HUDEP-2 (cell line): ENCODE results near the gene ARID3A.
A peak's percentile ranks its signal among the peaks of the same experiment; 100 is the strongest.

Source experiments
- DNase-seq, 76 experiments: peaks; one replicate each; lab custom pipeline; 2025; ENCODE audit not compliant: unreplicated experiment in 76 of 76; lab: John Stamatoyannopoulos, UW

The ARID3A gene

GRCh38 chr19:980133-980998, 54.5 kb downstream of the ARID3A start:
- DNase-seq = peak in 1 of 76 experiments; percentile 14

DNA sequence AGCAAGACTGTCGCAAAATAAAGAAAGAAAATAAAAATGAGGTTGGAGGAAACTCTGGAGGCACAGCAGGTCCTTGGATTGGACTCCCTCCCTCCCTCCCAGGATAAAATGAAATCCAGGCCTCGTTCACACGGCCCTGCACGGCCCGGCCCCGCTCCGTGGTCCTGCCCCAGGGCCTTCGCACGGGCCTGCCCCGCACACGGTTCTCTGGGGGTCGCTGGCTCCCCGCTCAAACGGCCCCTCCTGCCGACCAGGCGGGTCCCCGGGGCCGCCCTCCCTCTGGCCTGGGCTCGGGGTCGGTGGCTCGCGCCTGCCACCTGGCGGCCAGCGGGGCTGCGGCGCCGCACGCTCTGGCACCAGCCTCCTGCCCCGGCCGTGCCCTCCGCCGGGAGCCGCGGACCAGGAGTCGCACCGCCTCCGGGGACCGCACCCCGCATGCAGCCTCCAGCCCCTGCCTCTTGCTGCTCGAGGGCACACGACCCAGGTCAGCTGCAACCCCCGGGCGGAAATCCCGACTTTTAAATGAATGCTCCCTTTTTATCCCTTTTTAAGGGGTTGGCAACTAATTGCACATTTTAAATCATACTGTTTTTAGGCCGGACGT, 56.8 kb downstream of the ARID3A start:
- DNase-seq = peak in 57 of 76 experiments; percentile 11 to 86 (median 65)

DNA sequence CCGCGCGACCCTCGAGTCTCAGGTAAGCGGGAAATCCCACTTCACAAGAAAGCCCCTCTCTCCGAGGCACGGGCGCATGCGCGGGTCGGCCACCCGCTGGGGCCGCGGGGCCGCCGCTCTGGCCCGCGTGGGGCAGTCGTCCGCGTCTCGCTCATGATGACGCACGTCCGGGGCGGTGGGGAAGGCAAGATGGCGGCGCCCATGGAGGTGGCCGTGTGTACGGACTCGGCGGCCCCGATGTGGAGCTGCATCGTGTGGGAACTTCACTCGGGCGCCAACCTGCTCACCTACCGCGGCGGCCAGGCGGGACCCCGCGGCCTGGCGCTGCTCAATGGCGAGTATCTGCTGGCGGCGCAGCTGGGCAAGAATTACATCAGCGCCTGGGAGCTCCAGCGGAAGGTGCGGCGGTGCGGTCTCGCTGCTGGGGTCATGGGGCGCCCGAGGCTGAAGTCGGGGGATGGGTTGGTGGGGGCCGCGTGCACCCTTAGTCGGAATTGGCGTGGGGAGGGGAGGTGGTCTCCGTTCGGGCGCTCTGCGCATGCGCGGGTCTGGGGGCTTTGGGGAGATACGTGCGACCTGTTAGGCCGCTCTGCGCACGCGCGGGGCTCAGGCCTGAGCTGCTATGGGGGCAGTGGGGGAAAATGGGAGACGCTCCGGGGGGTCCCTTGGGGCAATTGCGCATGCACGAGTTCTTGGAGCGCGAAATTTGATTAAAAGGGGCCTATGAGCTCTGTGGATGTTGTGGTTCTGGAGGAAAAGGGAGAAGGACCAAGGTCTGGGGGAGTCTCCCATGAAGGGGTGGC, 58.5 kb downstream of the ARID3A start, which contains the start of gene WDR18:
Gene WDR18, plus strand, starts transcription at position 181 of the 803 bp plus-strand sequence. Its CDS starts 9 bp downstream, at position 190.
- peak in 70 of 76 experiments; percentile 51 to 96 (median 89) for DNase-seq

DNA sequence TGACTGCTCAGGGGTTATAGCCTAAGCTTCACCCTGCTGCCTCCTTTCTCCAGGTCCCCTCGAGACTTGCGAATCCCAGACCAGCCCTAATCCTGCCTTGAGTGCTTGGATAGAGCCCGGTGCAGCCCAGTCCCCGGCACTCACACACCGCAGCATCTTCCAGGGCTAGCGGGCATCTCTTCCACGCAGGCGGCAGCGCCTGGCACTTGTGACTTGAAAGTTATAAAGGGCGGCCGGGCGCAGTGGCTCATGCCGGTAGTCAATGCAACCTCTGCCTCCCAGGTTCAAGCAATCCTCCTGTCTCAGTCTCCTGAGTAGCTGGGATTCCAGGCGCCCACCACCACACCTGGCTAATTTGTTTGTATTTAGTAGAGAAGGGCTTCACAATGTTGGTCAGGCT, 60.2 kb downstream of the ARID3A start:
- no peak for DNase-seq

DNA sequence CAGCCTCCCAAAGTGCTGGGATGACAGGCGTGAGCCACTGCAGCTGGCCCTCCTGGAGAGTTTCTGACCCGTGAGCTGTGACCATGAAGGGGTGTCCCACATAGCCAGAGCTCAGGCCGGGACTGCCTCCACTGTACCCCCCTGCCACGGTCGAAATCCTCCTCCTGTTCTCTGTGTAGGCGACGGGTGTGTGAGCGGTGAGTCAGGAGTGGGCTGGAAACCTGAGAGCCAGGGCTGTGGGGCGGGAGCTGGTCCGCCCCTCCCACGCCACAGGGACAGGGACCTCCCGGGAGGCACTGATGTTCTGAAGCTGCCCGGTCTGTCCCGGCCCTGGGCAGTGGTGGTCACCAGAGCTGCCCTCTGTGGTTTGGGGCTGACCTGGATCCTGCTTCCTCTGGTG, 62.2 kb downstream of the ARID3A start:
- no peak for DNase-seq

GRCh38 chr19:988510-988909, 62.7 kb downstream of the ARID3A start:
- DNase-seq = no peak

DNA sequence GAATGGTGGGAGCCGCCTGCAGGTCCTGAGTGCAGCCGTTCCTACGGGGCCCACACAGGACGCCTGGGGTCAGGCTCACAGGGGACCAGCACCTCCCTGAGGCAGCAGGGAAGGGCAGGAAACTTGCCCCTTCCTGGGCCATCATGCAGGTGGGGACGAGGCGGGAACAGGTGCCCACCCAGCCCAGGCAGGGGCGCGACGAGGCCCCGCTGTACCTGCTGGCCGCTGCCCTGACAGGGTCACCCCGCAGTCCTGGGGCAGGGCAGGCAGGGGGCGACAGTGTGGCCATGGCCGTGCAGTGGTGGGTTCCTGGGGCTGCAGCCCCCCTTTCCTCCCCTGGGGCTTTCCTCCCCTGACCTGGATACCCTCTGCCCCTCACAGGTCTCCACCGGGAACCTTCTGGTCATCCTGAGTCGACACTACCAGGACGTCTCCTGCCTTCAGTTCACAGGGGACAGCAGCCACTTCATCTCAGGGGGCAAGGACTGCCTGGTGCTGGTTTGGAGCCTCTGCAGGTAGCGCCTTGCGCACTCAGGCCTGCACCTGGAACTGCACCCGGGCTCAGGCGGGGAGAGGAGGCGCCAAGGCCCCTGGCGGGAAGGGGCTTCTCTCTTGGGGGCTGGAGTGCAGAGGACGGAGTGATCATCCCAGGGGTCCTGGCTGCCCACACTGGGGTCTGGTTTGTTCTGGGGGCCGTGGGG, 63.7 kb downstream of the ARID3A start:
- no peak for DNase-seq

DNA sequence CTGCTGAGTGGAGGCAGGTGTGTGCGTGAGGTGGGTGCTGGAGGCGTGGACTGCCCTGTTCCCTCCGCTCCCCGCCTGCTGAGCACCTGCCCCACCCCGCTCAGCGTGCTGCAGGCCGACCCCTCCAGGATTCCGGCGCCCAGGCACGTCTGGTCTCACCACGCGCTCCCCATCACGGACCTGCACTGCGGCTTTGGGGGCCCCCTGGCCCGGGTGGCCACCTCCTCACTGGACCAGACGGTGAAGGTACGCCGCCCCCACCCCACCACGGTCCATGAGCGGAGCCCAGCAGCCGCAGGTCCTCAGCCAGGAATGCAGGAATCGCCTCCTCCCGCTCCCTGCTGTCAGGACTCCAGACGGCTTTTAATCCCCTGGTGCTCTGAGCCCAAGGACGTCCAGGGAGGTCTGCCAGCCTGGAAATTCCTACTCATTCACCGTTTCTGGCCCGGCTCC, 64.3 kb downstream of the ARID3A start:
- DNase-seq = no peak

DNA sequence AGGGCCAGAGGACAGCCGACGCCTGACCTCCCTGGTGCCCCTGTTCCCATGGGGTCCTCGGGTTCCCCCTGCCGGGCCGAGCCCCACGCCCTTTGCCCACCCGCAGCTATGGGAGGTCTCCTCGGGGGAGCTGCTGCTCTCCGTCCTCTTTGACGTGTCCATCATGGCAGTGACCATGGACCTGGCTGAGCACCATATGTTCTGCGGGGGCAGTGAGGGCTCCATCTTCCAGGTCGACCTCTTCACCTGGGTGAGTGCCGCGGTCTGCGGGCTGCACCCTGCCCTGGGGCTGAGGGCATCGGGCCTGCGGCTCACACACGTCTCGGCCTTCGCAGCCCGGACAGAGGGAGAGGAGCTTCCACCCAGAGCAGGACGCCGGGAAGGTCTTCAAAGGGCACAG, 64.9 kb downstream of the ARID3A start:
- no peak for DNase-seq

GRCh38 chr19:991174-991931, 65.5 kb downstream of the ARID3A start:
- DNase-seq = peak in 55 of 76 experiments; percentile 8 to 92 (median 73)

DNA sequence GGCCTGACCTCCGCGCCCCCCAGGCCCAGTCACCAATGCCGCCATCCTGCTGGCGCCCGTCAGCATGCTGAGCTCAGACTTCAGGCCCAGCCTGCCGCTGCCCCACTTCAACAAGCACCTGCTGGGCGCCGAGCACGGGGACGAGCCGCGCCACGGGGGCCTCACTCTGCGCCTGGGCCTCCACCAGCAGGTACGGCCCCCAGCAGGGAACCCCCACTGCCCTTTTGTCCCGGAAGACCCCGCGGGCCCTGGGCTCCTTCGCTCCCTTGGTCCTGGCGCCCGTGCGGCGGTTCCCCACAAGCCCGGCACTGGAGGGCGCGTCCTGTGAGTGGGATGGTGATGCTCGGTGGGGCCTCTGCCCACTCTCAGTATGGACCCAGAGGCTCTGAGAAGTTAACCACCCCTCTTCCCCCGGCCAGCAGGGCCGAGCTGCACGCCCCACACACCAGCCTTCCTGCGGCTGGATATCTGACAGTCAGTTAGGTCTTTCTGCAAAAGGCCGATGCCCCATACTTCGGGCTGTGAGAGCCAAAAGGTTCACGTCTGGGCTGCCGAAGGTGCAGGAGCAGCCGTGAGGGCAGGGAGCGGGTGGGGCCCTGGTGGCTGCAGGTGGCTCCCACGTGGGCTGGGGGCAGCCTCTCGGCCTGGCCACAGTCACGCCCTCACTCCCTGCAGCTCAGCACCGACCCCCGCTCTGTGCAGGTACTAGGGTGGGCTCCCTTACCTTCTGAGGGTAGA, 66.3 kb downstream of the ARID3A start:
- DNase-seq = no peak

- DNase-seq = no peak
These were observed 66.8 kb downstream of the ARID3A start for GRCh38 chr19:992670-993055.

- DNase-seq = no peak
These were observed 67.6 kb downstream of the ARID3A start for GRCh38 chr19:993361-993830.

DNA sequence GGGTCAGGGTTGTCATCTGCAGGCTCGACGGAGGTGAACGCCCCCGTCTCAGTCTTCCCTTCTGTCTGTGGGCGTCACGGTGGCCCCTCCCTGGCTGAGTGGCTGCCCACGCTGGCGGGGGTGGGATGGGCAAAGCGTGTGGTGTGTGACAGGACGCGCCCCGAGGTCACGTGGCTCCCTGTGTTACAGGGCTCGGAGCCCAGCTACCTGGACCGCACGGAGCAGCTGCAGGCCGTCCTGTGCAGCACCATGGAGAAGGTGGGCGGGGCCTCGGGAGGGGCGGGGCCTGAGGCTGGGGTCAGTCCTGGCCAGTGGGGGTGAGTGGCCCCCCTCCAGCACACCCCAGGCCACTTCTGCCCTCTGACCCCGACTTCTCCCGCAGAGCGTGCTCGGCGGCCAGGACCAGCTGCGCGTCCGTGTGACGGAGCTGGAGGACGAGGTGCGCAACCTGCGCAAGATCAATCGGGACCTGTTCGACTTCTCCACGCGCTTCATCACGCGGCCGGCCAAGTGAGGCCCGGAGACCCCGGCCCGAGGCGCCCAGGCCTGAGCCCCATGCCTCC, 68.1 kb downstream of the ARID3A start:
- DNase-seq = peak in 1 of 76 experiments; percentile 9

GRCh38 chr19:994516-994915, 68.7 kb downstream of the ARID3A start:
- DNase-seq = no peak

GRCh38 chr19:995051-995827, 69.4 kb downstream of the ARID3A start:
- peak in 37 of 76 experiments; percentile 12 to 71 (median 43) for DNase-seq

DNA sequence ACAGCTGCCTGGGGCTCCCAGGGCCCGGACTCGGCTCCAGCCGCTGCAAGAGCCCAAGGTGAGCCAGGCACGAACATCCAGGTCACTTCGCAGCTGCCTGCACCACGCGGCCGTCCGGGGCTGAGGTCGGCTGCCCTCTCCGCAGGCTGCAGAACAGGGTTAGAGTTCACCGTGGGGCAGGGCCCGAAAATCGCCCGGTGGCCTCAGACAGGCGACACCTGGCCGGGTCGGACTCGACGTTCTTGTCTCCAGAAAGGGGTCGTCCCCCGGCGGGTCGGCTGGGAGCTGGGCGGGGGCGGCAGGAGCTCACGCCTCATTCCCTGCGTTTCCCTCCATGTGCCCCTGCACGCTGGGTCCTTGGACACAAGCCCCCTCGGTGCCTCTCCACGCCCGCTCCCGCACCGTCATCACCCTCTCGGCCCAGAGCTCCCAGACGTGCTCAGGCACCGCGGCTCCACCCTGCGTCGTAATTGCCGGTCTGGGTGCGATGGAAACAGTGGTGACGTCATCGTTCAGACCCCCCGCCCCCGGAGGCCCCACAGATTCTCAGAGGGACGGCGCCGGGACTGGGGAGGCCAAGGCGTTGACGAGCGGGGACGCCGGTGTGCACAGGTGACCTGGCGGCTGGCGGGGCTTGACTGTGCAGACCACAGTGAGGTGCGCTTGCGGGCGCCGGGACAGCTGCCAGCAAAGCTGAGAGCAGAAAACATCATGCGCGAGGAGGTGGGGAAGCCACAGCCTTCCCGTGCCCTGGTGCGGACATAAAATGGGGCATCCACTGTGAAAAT, 70.4 kb downstream of the ARID3A start:
- peak in 32 of 76 experiments; percentile 11 to 55 (median 36) for DNase-seq
